Measurements from ENCODE around the gene ARHGAP18. TPM values are rescaled to one million over a fixed set of nuclear protein-coding genes. Genes with fewer than 3 reads are reported as not detected.

Gene ARHGAP18
- total RNA-seq, 6 donors from 2014 or later = 30.4 to 56.8 (median 48.9) TPM

- H3K36me3 ChIP-seq = peaks cover 0 to 7% (median 0%) of the 10 kb centered on the region in 4 donors
- no peak overlapping the region for H3K27ac ChIP-seq
- no peak for ATAC-seq (ENCODE audit: low FRiP score in 2 of 2)
- H3K4me3 ChIP-seq = no peak overlapping the region
- H3K4me1 ChIP-seq = no peaks in the 10 kb centered on the region
- no peak for DNase-seq
- WGBS, 2 donors = 83 to 87% methylated on average over 4 of the region's 4 CpGs
- no peaks in the 10 kb centered on the region for H3K27me3 ChIP-seq
- no peak for TF ChIP-seq EP300 (IDR thresholded peaks at IDR 0.05)
- no peak for TF ChIP-seq POLR2AphosphoS5 (IDR thresholded peaks at IDR 0.05)
- no peak for TF ChIP-seq POLR2A (IDR thresholded peaks at IDR 0.05)
- no peak for TF ChIP-seq CTCF (IDR thresholded peaks at IDR 0.05)
- H3K9me3 ChIP-seq = no peaks in the 10 kb centered on the region
Measured at GRCh38 chr6:129546702-129547101, 163.3 kb downstream of the ARHGAP18 start.

DNA sequence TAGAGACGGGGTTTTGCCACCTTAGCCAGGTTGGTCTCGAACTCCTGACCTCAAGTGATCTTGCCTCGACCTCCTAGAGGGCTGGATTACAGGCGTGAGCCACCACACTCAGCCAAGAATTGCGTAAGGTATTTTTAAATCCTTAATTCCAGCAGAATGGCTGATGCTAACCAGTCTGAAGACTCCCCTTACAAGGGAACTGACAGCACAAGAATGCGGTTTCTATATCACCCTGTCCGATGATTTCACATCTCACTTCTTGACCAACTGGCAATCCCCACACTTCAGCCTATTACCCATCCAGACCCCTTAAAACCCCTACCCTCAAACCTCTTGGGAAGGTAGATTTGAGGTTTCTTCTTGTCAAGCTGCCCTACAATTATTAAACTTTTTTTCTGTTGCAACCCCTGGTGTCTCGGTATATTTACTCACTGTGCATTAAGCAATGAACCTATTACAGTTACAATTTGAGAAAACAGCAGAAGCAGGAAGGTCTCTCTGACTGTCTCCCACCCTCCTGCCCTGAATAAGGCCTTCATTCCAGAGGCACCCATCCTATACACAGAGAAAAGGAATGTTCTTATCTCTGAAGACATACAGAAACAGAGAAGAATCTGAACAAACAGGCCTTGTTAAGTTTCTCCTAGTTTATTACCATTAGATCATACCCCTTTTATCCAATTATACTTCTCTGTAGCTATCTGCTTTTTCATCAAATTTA is 164.9 kb downstream of the ARHGAP18 start:
- TF ChIP-seq CTCF (IDR thresholded peaks at IDR 0.05) (no peak), POLR2AphosphoS5 (IDR thresholded peaks at IDR 0.05) (no peak), POLR2A (IDR thresholded peaks at IDR 0.05) (no peak)
- Histone ChIP-seq H3K9me3 (no peaks in the 10 kb centered on the region), H3K4me3 (no peak overlapping the region), H3K27me3 (no peaks in the 10 kb centered on the region), H3K4me1 (no peaks in the 10 kb centered on the region), H3K36me3 (peaks cover 0 to 2% (median 0%) of the 10 kb centered on the region in 4 donors), H3K27ac (no peak overlapping the region)
- no peak for ATAC-seq (ENCODE audit: low FRiP score in 2 of 2)
- WGBS, 2 donors = 95 to 97% methylated on average over 8 of the region's 8 CpGs
- DNase-seq = no peak

DNA sequence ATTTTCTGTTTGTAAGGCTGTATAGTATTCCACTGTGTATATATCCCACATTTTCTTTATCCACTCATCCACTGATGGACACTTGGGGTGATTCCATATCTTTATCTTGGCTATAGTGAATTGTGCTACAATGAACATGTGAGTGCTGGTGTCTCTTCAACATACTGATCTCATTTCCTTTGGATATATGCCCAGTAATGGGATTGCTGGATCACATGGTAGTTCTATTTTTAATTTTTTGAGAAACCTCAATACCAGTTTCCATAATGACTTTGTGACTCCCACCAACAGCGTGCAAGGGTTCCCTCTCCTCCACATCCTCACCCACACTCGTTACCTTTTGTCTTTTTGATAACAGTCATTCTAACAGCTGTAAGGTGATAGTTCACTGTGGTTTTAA is 166.0 kb downstream of the ARHGAP18 start:
- TF ChIP-seq EP300 (IDR thresholded peaks at IDR 0.05) (no peak), CTCF (IDR thresholded peaks at IDR 0.05) (no peak), POLR2A (IDR thresholded peaks at IDR 0.05) (no peak), POLR2AphosphoS5 (IDR thresholded peaks at IDR 0.05) (no peak)
- H3K9me3 ChIP-seq = no peaks in the 10 kb centered on the region
- WGBS, 2 donors = 87 to 91% methylated on average over 2 of the region's 2 CpGs
- no peak overlapping the region for H3K27ac ChIP-seq
- DNase-seq (no peak), ATAC-seq (ENCODE audit: low FRiP score in 2 of 2) (no peak)
- no peaks in the 10 kb centered on the region for H3K27me3 ChIP-seq
- H3K4me1 ChIP-seq = no peaks in the 10 kb centered on the region
- H3K36me3 ChIP-seq = peaks cover 0 to 5% (median 2%) of the 10 kb centered on the region in 4 donors
- H3K4me3 ChIP-seq = no peak overlapping the region

GRCh38 chr6:129542705-129543104 is 167.3 kb downstream of the ARHGAP18 start:
- no peaks in the 10 kb centered on the region for H3K4me1 ChIP-seq
- no peak overlapping the region for H3K4me3 ChIP-seq
- TF ChIP-seq EP300 (IDR thresholded peaks at IDR 0.05) (no peak), CTCF (IDR thresholded peaks at IDR 0.05) (no peak), POLR2A (IDR thresholded peaks at IDR 0.05) (no peak), POLR2AphosphoS5 (IDR thresholded peaks at IDR 0.05) (no peak)
- peaks cover 0 to 5% (median 2%) of the 10 kb centered on the region in 4 donors for H3K36me3 ChIP-seq
- DNase-seq = no peak
- 56 to 60% methylated on average over 2 of the region's 2 CpGs for WGBS, 2 donors
- H3K9me3 ChIP-seq = no peaks in the 10 kb centered on the region
- H3K27ac ChIP-seq = no peak overlapping the region
- no peaks in the 10 kb centered on the region for H3K27me3 ChIP-seq
- no peak for ATAC-seq (ENCODE audit: low FRiP score in 2 of 2)

- H3K36me3 ChIP-seq = peaks cover 0 to 5% (median 2%) of the 10 kb centered on the region in 4 donors
- TF ChIP-seq CTCF (IDR thresholded peaks at IDR 0.05) (no peak), POLR2AphosphoS5 (IDR thresholded peaks at IDR 0.05) (no peak), POLR2A (IDR thresholded peaks at IDR 0.05) (no peak), EP300 (IDR thresholded peaks at IDR 0.05) (no peak)
- DNase-seq = no peak
- no peak overlapping the region for H3K4me3 ChIP-seq
- H3K27me3 ChIP-seq = no peaks in the 10 kb centered on the region
- H3K4me1 ChIP-seq = no peaks in the 10 kb centered on the region
- no peak for ATAC-seq (ENCODE audit: low FRiP score in 2 of 2)
- WGBS, 2 donors = 62% methylated on average over 2 of the region's 2 CpGs; no CpG with 5 or more reads in 1 of the 2 donors
- H3K27ac ChIP-seq = no peak overlapping the region
- no peaks in the 10 kb centered on the region for H3K9me3 ChIP-seq
Measured at GRCh38 chr6:129539032-129539431, 170.9 kb downstream of the ARHGAP18 start.
